Stimulated activated CD8-positive, alpha-beta memory T cell treated with anti-CD3 and anti-CD28 coated beads, Interleukin-15, amount 100 ng/mL, for 24 hours (primary cell): ENCODE measurements around the gene SLC12A7.
"Not testable (repeated sequence)": the region's sequence is repeated elsewhere in the genome, so short reads cannot be mapped to it uniquely, and the experiment has no call there.

Experiments used
- DNase-seq: peaks from one replicate; pipeline ENCODE4 v3.0.0-alpha.2; 2020; ENCODE audit warnings: low read depth

The SLC12A7 gene

GRCh38 chr5:1111727-1112289 is at the start of gene SLC12A7:
SLC12A7 (minus strand) TSS chr5:1112063; CDS start chr5:1111991, 72 bp downstream.
- DNase-seq: peak; percentile 22

- no peak for DNase-seq
Measured at GRCh38 chr5:1161108-1161832, 49.4 kb upstream of the SLC12A7 start.

- DNase-seq: no peak
Measured at GRCh38 chr5:1159774-1160406, 48.0 kb upstream of the SLC12A7 start.

- DNase-seq: no peak
Measured at GRCh38 chr5:1159341-1159675, 47.4 kb upstream of the SLC12A7 start.

- DNase-seq: no peak
Measured at GRCh38 chr5:1158647-1159340, 46.9 kb upstream of the SLC12A7 start.

- DNase-seq: not testable (repeated sequence)
Measured at GRCh38 chr5:1157461-1157986, 45.7 kb upstream of the SLC12A7 start.

DNA sequence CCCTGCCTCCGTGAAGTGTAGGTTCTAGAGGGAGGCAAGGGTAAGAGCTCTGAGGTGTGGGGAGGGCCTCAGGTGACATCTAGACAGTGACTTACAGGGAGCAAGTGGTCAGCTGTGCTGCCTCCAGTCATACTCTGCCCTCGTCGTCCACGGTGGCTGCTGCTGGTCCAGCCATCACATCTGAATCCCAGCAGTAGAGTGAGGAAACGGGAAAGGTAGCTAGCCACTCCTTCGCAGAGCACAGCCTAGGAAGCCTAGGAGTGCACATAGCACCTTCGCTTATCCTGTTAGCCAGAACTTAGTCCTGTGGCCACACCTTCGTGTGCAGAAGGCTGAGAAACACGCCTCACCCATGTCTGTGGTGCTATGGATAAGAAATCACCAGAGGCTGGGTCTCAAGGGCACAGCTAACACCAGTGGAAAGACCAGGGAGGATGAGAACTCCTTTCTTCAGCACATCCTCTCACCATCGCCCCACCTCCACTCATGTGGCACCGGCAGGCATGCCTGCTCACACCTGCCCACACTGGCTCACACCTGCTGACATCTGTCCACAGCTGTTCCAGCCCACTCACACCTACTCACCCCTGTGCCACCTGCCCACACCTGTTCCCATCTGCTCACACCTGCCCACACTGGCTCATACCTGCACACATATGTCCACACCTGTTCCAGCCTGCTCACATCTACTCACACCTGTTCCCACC is 45.0 kb upstream of the SLC12A7 start:
- DNase-seq: no peak

GRCh38 chr5:1156033-1156753 is 44.3 kb upstream of the SLC12A7 start:
- no peak for DNase-seq

DNA sequence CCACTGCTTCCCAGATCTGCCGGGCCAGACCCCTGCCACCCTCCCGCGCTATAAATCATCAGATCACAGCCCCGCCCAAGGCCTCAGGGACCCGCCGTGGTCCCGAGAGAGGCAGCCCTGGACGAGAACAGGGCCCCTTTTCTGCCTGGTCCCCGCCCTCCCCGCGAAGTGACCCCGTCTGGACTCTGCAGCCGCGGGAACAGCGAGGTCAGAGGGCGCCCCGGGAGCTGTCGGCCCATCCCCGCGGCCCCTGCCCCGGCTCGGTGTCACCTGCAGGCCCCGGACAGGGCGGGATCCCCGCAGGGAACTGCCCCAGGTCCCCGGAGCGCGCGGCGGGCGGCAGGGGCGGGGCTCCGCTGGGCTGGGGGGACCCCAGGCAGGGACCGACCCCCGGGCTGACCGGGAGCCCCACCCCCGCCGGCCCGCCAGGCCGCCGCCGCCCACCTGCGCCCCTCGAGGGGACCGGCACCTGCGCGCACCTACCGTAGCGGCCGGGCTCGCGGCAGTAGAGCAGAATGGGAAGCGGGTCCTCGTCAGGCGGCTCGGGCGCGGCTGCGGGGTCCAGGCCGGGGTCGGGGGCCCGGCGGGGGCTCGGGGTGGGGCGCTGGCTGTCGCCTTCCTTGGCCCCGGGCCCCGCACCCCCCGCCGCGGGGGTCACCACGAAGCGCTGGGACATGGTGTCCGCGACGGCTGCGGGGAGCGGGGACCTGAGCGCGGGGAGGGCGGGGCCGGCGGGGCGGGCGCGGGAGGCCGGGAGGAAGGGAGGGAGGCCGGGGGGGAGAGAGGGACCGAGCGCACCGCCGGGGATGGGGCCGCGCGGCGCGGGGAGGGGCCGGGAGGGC is 43.5 kb upstream of the SLC12A7 start:
- no peak for DNase-seq

DNA sequence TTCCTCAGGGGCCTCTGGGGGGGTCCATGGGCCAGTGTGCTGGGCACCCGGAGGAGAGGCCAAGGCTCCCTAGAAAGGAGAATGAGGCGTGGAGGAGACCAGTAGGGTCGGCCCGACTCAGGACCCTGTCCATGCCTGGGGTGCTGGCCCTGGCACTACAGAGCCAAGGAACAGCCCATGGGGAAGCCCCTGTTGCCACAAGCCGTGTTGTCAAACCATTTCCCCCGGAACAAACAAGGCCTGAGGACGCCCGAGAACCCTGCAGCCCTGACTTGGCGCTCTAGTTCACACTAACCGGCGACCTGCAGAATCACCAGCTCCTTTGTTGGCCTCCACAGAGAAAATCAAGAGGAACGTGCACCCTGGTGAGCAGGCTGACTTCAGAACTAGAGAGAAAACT is 41.6 kb upstream of the SLC12A7 start:
- no peak for DNase-seq

DNA sequence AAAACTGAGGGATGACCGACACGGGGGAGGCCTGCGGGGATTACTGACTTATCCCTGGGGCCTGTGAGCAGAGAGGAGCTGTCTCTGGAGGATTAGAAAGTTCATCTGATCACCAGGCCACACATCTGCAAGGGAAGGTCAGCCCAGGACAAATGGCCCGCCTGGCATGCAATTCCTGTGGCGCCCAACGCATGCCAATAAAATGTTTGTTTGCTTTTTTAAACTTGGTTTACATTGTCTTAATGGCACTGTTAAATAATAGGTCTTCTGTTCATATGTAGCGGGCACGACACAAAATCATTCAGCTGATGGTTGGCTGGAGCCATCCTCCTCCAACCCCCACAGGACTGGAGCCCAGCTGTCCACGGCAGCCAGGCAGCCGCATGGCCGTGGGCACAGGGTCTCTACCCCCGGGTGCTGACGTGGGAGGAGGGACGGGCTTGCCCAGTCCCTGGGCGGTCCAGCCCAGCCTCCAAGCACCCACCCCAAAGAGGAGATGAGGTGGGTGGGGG is 41.0 kb upstream of the SLC12A7 start:
- no peak for DNase-seq

DNA sequence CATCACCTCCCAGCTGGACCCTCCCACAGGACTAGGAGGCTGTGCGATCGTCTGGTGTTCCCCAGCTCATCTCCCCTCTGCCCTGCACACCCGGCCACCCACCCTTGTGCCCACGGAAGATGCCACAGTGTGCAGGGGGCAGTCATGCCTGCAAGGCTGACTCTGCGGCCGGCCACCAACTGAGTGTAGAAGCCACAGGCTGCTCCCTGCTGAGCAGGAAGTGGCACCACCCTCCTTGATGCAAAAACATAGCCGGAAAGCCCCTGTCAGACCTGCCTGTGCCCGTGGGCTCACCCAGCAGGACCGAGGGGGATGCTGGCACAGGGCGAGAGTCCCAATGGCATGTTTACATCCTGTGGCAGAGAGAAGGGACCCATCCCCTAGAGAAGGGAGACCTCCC is 40.3 kb upstream of the SLC12A7 start:
- DNase-seq: no peak

- DNase-seq: no peak
Measured at GRCh38 chr5:1151316-1151715, 39.5 kb upstream of the SLC12A7 start.

- DNase-seq: no peak
Measured at GRCh38 chr5:1150866-1151265, 39.0 kb upstream of the SLC12A7 start.

GRCh38 chr5:1144638-1145396 is 33.0 kb upstream of the SLC12A7 start:
- no peak for DNase-seq

DNA sequence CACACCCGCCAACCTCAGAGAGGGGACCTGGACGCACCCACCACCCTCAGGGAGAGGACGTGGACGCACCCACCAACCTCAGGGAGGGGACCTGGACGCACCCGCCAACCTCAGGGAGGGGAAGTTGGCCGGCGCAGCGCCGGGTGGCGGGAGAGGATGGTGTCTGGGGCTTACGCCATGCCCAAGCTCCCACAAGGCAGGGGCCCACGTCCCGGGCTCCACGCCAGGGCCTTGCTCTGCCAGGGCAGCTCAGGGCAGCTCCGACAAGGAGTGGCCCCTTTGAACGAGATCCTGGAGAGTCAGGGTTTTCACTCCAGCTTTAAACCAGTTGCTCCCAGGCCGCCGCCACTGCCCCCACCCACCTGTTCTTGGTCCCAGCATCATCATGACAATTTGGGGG is 32.2 kb upstream of the SLC12A7 start:
- DNase-seq: no peak

- DNase-seq: no peak
Measured at GRCh38 chr5:1143670-1143951, 31.7 kb upstream of the SLC12A7 start.

DNA sequence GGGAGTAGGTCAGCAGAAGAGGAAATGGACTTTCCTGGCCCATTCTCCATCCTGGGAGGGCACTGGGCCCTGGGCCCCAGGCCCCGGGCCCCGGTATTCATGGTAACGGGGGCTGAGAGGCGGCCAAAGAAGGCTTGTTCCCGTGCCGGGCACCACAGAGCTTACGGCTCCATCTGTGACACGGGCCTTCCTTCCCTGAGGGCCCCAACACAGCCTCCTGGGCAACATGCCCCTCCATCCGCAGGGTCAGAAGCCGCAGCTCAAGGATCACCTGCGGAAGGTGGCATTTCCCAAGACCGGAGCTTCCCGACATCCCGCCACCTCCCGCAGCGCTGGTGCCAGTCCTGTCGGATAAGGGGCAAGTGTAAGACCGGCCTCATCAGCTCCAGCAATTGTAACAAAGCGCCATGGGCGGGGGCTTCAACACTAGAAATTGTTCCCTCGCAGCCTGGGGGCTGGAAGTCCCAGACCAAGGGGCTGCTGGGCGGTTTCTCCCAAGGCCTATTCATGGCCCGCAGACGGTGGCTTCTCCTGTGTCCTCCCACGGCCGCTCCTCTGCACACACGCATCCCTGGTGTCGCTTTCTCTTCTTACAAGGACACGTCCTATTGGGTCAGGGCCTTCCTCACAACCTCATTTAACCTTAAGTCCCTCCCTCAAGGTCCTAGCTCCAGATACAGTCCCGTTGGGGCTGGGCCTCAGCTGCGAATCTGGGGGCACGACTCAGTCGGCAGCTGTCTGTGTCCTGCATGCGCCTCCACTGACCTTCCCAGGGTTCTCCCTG is 31.2 kb upstream of the SLC12A7 start:
- no peak for DNase-seq

GRCh38 chr5:1141834-1142233 is 30.0 kb upstream of the SLC12A7 start:
- DNase-seq: no peak
